Activated CD8-positive, alpha-beta memory T cell treated with anti-CD3 and anti-CD28 coated beads, Interleukin-2, amount 50 U/mL, for 24 hours (primary cell): ENCODE data around the gene INSR.
"Not testable (repeated sequence)": the region's sequence is repeated elsewhere in the genome, so short reads cannot be mapped to it uniquely, and the experiment has no call there.

Experiments used
- DNase-seq: peaks from one replicate; pipeline ENCODE4 v3.0.0-alpha.2; 2020; ENCODE audit errors: extremely low read depth

The INSR gene

DNA sequence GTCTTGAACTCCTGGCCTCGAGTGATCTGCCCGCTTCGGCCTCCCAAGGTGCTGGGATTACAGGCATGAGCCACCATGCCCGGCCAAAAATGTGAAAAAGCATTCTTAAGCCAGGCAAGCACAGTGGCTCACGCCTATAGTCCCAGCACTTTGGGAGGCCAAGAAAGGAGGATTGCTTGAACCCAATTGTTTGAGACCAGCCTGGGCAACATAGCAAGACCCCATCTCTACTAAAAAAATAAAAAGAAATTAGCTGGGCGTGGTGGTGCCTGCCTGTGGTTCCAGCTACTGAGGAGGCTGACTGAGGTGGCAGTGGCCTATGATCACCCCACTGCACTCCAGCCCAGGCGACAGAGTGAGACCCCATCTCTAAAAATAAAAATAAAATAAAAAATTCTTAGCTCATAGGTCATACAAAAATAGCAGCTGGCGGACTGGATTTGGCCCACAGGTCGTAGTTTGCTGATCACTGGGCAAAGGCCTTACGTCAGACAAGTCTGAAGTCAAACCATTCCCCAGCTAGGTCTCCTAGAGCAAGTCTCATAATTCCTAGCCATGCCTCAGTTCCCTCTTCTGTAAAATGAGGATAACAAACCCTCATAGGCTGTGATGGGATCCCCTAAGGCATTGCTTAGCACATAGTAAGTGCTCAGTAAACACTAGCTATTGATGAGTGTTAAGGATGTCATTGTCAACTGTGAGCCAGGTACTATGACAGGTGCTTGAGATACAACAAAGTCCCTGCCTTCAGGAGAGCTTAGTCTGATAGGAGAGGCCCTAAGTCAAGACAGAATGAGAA is 36.0 kb downstream of the INSR start:
- DNase-seq, result no peak

GRCh38 chr19:7257148-7258040 is 36.8 kb downstream of the INSR start:
- no peak for DNase-seq

- no peak for DNase-seq
These were observed 38.6 kb downstream of the INSR start for GRCh38 chr19:7255631-7256030.

DNA sequence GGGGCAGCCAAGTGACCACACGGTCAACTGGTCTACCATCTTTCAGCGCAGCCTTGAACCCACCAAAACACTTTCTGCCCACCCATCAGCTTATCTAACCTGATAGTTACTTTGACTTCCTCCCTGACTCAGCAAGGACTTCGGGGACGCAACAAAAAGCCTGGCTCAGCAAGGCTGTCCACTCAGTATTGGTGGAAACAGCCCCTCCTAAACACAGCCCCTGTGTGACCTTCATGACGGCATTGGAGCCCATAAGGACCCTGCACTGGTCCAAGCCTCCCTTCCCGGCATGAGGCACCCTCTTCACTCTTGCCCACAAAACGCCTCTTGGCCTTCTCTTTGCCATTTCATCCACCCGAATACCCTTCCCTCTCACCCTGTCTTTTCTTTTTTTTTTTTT is 39.1 kb downstream of the INSR start:
- DNase-seq, result no peak

GRCh38 chr19:7254590-7254989 is 39.6 kb downstream of the INSR start:
- DNase-seq, result no peak

- DNase-seq, result no peak
These were observed 41.9 kb downstream of the INSR start for GRCh38 chr19:7252364-7252763.

GRCh38 chr19:7251494-7251893 is 42.7 kb downstream of the INSR start:
- no peak for DNase-seq

- DNase-seq, result no peak
These were observed 43.3 kb downstream of the INSR start for GRCh38 chr19:7250951-7251350.

GRCh38 chr19:7250057-7250596 is 44.1 kb downstream of the INSR start:
- DNase-seq, result no peak

DNA sequence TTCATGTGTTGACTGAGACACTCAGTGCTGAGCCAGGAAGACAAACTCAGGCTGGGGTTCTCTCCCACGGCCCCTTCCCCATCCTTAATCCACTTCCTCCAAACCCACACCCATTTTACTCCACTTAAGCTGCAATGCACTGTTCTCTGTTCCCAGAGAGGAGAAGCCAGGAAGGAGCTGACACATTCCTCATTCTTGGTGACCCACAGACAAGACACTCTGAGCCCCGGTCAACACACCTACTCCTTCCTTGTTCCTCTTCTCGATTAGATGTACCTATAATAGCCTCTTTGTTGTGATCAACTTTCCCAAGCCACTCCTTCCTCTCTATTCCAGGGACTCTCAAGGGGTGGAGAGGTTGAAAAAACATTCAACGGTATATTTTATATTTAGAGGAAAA is 47.1 kb downstream of the INSR start:
- DNase-seq, result no peak

DNA sequence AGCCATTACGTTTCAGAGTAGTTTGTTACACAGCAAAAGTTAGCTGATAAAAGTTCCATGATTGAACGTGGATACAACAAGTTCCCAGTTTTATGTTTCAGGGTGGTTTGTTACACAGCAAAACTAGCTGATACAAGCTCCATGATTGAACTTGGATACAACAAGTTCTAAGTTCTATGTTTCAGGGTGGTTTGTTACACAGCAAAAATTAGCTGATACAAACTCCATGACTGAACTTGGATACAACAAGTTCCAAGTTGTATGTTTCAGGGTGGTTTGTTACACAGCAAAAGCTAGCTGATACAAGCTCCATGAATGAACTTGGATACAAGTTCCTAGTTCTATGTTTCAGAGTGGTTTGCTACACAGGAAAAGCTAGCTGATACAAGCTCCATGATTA is 47.6 kb downstream of the INSR start:
- DNase-seq, result no peak

GRCh38 chr19:7242601-7243258 is 51.5 kb downstream of the INSR start:
- no peak for DNase-seq

- DNase-seq, result no peak
These were observed 56.2 kb downstream of the INSR start for GRCh38 chr19:7238051-7238450.

DNA sequence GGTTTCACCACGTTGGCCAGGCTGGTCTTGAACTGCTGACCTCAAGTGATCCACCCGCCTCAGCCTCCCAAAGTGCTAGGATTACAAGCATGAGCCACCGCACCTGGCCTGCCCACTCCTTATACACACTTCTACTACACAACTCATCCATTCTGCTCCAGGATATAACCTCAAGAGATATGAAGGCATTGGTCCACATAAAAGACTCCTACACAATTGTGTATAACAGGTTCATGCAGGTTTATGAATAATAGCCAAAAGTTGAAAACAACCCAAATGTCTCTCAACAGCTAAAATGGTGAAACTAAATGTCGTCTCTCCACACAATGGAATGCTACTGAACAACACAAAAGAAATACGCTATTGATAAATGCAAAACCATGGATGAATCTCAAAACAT is 58.1 kb downstream of the INSR start:
- no peak for DNase-seq

DNA sequence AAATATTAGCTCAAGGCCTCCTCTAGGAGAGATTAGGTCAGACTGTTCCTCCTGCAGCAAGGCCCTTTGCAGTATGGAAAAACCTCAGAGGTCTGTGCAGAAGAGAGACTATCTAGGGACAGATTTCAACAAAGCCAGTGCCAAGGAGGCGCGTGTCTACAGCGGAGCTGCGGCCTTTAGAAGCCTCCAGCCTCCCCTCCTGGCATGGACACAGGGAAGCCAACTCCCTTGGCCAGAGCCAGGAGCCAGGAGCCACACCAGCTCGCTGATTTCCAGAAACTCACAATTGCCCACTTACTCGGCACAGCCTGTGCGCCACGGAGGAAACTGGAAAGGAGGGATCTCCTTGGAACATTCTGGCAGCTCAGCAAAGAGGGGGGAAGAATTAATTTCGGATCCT is 63.4 kb downstream of the INSR start:
- no peak for DNase-seq

DNA sequence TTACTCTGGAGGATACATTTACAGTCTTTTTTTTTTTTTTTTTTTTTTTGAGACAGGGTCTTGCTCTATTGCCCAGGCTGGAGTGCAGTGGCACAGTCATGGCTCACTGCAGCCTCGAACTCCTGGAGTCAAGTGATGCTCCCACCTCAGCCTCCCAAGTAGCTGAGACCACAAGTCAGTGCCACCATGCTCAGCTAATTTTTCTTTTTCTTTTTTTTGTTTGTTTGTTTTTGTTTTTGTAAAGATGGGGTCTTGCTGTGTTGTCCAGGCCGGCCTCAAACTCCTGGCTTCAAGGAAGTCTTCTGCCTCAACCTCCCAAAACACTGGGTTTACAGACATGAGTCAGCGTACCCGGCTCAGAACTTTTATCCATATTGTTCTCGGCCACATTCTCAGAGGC is 64.5 kb downstream of the INSR start:
- no peak for DNase-seq

DNA sequence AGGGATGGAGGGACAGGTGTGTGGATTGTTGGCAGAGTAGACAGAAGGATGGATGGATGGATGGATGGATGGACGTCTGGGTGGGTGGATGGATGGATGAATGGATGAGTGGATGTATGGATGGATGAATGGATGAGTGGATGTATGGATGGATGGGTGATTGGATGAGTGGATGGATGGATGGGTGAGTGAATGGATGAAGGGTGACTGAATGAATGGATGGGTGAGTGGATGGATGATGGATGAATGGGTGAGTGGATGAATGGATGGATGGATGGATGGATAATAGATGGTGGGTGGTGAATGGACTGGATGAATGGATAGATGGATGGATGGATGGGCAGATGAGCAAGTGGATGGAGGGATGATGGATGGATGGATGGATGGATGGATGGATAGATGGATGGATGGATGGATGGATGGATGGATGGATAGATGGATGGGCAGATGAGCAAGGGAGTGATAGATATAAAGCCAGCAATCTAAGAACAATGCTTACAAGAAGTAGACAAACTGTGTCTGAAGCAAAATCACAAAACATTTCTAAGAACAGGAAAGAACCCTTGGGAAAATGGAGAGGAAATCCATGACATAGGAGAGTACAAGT is 65.2 kb downstream of the INSR start:
- no peak for DNase-seq

DNA sequence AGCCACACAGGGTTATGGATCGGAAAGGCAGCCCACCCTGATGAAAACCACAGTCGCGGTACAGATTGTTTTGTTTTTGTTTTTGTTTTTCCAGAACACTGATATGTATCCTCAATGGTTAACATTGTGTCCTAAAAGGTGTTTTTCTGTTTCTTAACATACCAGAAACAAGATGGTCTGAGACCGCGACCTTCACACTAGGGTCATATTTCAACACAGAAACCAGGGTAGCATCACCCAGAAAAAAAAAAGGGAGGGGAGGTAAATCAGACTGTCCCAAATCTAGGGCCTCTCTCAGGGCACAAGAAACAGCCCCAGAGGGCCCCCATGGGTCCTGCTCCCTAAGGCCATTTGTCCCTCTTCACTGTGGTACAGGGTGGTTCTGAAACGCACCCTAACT is 66.5 kb downstream of the INSR start:
- DNase-seq, result no peak

DNA sequence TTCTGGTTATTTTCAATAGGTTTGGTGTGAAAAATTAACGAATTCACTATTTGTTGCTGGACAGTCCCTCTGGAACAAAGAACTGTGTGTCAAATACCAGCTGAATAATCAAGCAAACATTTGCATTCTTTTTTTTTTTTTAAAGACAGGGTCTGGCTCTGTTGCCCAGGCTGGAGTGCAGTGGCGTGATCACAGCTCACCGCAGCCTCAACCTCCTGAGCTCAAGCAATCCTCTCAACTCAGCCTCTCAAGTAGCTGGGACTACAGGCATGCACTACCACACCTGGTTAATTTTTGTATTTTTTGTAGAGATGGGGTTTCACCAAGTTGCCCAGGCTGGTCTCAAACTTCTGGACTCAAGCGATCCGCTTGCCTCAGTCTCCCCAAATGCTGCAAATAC is 67.1 kb downstream of the INSR start:
- not testable (repeated sequence) for DNase-seq

- no peak for DNase-seq
These were observed 67.5 kb downstream of the INSR start for GRCh38 chr19:7226739-7227138.

GRCh38 chr19:7225741-7226140 is 68.5 kb downstream of the INSR start:
- no peak for DNase-seq

- DNase-seq, result no peak
These were observed 69.2 kb downstream of the INSR start for GRCh38 chr19:7224995-7225394.
